Bronchial epithelial cell (primary cell): Measurements from ENCODE around the gene MAP4K4. TPM values are rescaled to one million over a fixed set of nuclear protein-coding genes. Genes with fewer than 3 reads are reported as not detected.
"Not testable (repeated sequence)": the region's sequence is repeated elsewhere in the genome, so short reads cannot be mapped to it uniquely, and the experiment has no call there.

Source experiments
- DNase-seq: peaks from one replicate; pipeline ENCODE4 v3.0.0-alpha.2; 2010; ENCODE audit warnings: low read depth
- FAIRE-seq: peaks from 2 replicates; lab custom pipeline; 2011; peaks lifted over from hg19 to GRCh38; lab: Jason Lieb, UNC
- H3K27me3 ChIP-seq: 2 replicates; pipeline ENCODE4 v1.5.1; 2011; ENCODE audit warnings: low read length; ENCODE audit not compliant: control insufficient read depth, insufficient read depth
- H3K36me3 ChIP-seq: 2 replicates; pipeline ENCODE4 v1.5.1; 2011; ENCODE audit warnings: low read length; ENCODE audit not compliant: control insufficient read depth, insufficient read depth
- H3K4me3 ChIP-seq: 2 replicates; pipeline ENCODE4 v1.5.1; 2011; ENCODE audit warnings: mild to moderate bottlenecking, low read depth, low read length, control low read depth
- total RNA-seq: library from RNA; depleted of rRNA; stranded (reverse); fragments of >200 nt; gene quantifications from 2 replicates; pipeline ENCODE4 v1.2.1, GENCODE V29; 2014
- TF ChIP-seq, protein P1 (sequence below): IDR thresholded peaks from 2 replicates; pipeline ENCODE4 v1.5.1; 2011; ENCODE audit warnings: mild to moderate bottlenecking, moderate library complexity, low read length, control low read depth, inconsistent platforms; ENCODE audit not compliant: insufficient read depth, severe bottlenecking

The MAP4K4 gene
- total RNA-seq, 1 donor from 2014 or later: 81.1 TPM

DNA sequence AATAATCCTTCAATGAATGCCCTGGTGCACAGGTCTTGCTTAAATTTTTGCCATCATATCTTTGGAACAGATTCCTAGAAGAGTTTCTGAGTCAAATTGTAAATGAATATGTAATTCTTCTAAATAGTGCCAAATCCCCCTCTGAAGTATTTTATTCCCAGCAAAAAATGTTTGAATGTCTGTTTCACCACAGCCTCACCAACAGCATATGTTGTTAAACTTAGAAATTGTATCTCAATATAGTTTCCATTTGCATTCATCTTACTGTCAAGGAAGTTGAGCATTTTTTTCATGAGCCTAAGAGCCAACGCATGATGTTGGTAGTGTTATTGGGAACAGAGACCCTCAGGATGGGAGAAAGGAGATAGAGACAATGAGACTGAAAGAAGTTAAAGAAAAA, 207.4 kb downstream of the MAP4K4 start:
- no peaks in the 10 kb centered on the region for H3K36me3 ChIP-seq
- FAIRE-seq: no peak
- TF ChIP-seq, protein P1, sequence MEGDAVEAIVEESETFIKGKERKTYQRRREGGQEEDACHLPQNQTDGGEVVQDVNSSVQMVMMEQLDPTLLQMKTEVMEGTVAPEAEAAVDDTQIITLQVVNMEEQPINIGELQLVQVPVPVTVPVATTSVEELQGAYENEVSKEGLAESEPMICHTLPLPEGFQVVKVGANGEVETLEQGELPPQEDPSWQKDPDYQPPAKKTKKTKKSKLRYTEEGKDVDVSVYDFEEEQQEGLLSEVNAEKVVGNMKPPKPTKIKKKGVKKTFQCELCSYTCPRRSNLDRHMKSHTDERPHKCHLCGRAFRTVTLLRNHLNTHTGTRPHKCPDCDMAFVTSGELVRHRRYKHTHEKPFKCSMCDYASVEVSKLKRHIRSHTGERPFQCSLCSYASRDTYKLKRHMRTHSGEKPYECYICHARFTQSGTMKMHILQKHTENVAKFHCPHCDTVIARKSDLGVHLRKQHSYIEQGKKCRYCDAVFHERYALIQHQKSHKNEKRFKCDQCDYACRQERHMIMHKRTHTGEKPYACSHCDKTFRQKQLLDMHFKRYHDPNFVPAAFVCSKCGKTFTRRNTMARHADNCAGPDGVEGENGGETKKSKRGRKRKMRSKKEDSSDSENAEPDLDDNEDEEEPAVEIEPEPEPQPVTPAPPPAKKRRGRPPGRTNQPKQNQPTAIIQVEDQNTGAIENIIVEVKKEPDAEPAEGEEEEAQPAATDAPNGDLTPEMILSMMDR: no peak
- no peak overlapping the region for H3K4me3 ChIP-seq
- H3K27me3 ChIP-seq: no peaks in the 10 kb centered on the region
- DNase-seq: no peak

DNA sequence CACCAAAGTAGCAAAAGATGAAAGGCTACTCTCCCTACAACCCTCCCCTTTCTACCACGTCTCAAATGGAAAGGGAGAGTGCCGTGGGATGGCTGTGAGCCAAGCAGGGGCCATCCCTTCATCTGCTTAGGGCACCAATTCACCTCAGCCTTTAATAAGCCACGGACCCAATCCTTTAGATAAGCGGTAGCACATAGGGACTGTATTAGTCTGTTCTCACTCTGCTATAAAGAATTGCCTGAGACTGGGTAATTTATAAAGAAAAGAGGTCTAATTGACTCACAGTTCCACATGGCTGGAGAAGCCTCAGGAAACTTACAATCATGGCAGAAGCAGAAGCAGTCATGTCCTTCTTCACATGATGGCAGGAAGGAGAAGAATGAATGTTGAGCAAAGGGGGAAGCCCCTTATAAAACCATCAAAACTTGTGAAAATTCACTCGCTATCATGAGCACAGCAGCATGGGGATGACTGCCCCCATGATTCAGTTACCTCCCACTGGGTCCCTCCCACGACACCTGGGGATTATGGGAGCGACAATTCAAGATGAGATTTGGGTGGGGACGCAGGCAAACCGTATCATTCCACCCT, 208.3 kb downstream of the MAP4K4 start:
- Histone ChIP-seq H3K27me3 (no peaks in the 10 kb centered on the region), H3K4me3 (no peak overlapping the region), H3K36me3 (no peaks in the 10 kb centered on the region)
- TF ChIP-seq, protein P1: no peak
- DNase-seq (no peak), FAIRE-seq (no peak)

DNA sequence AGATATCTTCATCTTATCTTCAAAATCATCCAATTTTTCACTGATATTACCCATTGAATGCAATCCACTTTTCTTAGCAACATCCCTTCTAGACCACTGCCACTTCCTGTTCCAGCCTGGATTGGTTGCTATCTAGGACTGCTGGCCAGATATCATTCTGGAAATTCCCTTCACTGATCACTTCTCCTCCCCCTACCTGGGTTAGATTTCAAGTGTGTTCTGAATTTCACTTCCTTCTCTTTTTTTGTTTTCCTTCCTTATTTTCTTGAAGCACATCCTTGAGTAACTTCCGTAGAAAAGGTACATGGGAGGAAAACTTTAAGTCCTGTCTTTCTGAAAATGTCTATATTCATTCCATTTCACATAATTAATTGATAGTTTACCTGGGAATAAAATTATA, 212.3 kb downstream of the MAP4K4 start:
- Histone ChIP-seq H3K27me3 (no peaks in the 10 kb centered on the region), H3K36me3 (no peaks in the 10 kb centered on the region), H3K4me3 (no peak overlapping the region)
- FAIRE-seq (no peak), DNase-seq (no peak)
- TF ChIP-seq, protein P1: no peak

DNA sequence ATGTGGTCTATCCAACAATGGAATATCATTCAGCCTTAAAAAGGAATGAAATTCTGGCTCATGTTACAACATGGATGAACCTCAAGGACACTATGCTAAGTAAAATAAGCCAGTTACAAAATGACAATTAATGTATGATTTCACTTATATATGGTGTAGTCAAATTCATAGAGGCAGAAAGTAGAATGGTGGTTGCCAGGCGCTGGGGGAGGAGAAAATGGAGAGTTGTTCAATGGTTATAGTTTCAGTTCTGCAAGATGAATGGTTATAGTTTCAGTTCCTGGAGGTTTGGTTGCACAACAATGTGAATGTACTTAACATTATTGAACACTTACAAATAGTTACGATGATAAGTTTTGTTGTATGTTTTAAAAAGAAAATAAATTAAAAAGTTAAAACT, 215.0 kb downstream of the MAP4K4 start:
- TF ChIP-seq, protein P1: no peak
- FAIRE-seq (no peak), DNase-seq (no peak)
- Histone ChIP-seq H3K36me3 (no peaks in the 10 kb centered on the region), H3K27me3 (no peaks in the 10 kb centered on the region), H3K4me3 (no peak overlapping the region)

DNA sequence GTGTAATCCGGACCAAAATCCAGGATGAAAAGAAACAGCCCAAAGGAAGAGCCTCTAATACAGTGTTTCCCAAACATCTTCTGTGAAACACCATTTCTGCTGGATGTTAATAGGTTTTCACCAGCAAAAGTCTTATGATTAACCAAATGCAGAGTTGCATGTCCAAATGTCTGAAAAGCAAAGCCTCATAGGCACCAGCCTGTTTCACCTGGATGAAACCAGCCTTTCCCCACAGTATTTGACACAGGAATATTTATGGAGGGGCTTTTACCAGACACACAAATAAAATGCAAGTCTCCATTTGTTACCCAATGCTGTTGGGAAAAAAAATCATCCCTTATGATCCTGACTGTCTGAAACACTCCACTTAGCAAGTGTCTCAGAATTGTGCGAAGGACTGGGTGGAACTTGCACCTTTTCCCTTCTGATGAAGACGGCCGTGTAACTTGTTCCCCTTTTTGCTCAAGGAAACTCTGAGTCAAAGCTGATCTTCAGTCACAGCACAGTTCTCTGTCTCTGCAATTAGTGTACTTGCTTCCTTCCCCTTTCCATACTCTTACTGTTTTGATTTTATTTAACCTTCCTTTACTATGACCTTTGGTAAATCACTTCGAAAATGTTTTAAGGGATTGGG, 223.9 kb downstream of the MAP4K4 start:
- FAIRE-seq: no peak
- Histone ChIP-seq H3K27me3 (no peaks in the 10 kb centered on the region), H3K36me3 (no peaks in the 10 kb centered on the region), H3K4me3 (no peak overlapping the region)
- no peak for DNase-seq
- TF ChIP-seq, protein P1: no peak

DNA sequence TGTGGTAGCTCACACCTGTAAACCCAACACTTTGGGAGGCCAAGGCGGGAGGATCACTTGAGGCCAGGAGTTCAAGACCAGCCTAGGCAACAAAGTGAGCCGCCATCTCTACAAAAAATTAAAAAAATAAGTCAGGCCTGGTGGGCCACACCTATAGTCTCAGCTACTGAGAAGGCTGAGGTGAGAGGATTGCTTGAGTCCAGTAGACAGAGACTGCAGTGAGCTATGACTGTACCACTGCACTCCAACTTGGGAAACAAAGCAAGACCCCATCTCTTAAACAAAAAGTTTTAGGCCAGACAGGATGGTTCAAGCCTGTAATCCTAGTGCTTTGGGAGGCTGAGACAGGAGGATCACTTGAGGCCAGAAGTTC, 224.4 kb downstream of the MAP4K4 start:
- DNase-seq (no peak), FAIRE-seq (no peak)
- TF ChIP-seq, protein P1: no peak

DNA sequence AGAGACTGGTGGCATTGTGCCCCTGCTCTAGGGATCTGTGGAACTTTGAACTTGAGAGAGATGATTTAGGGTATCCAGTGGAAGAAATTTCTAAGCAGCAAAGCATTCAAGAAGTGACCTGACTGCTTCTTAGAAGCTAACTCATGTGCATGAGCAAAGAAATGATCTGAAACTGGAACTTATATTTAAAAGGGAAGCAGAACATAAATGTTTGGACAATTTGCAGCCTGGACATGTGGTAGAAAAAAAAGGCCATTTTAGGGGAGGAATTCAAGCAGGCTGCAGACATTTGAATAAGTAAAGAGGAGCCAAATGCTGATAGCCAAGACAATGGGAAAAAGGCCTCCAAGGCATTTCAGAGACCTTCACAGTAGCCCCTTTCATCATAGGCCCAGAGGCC, 226.8 kb downstream of the MAP4K4 start:
- H3K4me3 ChIP-seq, DNase-seq, H3K36me3 ChIP-seq, FAIRE-seq, H3K27me3 ChIP-seq: not testable (repeated sequence)

More for the DNA sequence above, 224.4 kb downstream of the MAP4K4 start:
- Histone ChIP-seq H3K36me3 (no peaks in the 10 kb centered on the region), H3K27me3 (no peaks in the 10 kb centered on the region), H3K4me3 (no peak overlapping the region)
